HEK293 (cell line): ENCODE results near the gene MACO1.

ENCODE experiments used
- CTCF ChIA-PET: fragments of 350-600 bp; formaldehyde crosslinking; extraction: SDS; loops from one replicate; lab custom pipeline; 2021; ENCODE audit warnings: antibody characterized with exemption; lab: Yijun Ruan, JAX
- POLR2A ChIA-PET: fragments of 300-600 bp; formaldehyde crosslinking; extraction: SDS; loops from one replicate; lab custom pipeline; 2020; ENCODE audit warnings: antibody characterized with exemption, inconsistent platforms; lab: Yijun Ruan, JAX
- H3K27ac ChIP-seq: fragments of 200-500 bp; sonication (Bioruptor generic); 2 replicates; pipeline ENCODE4 v1.5.1; 2014; ENCODE audit warnings: low read depth, low read length, control low read depth, inconsistent platforms; ENCODE audit errors: extremely low read depth
- H3K36me3 ChIP-seq, 2 experiments: fragments of 200-500 bp in 1 of 2; sonication (Bioruptor generic) in 1 of 2; 1 replicate in 1 of 2; 2 replicates in 1 of 2; pipeline ENCODE4 v1.5.1; 2014 to 2017; ENCODE audit warnings: inconsistent platforms in 2 of 2, low read length in 2 of 2; ENCODE audit not compliant: control insufficient read depth in 2 of 2, insufficient read depth in 1 of 2
- H3K4me1 ChIP-seq: fragments of 200-500 bp; sonication (Bioruptor generic); 2 replicates; pipeline ENCODE4 v1.5.1; 2014; ENCODE audit warnings: mild to moderate bottlenecking, low read length, inconsistent platforms; ENCODE audit not compliant: control insufficient read depth, insufficient read depth
- H3K4me3 ChIP-seq: 2 replicates; pipeline ENCODE4 v1.5.1; 2011; ENCODE audit warnings: low read depth, mild to moderate bottlenecking, control low read depth, low read length, moderate library complexity
- H3K9me3 ChIP-seq: fragments of 200-500 bp; sonication (Bioruptor generic); 2 replicates; pipeline ENCODE4 v1.5.1; 2014; ENCODE audit warnings: low read depth, low read length, inconsistent platforms; ENCODE audit not compliant: control insufficient read depth, insufficient read depth
- MZF1 ChIP-seq: fragments of 450-650 bp; formaldehyde crosslinking; IDR thresholded peaks from 2 replicates; pipeline ENCODE4 v1.5.1; 2017; ENCODE audit warnings: missing biosample characterization, missing genetic modification characterization, borderline replicate concordance
- SP7 ChIP-seq: fragments of 450-650 bp; formaldehyde crosslinking; IDR thresholded peaks from 2 replicates; pipeline ENCODE4 v1.5.1; 2016; ENCODE audit warnings: missing biosample characterization, missing genetic modification characterization
- YY2 ChIP-seq: fragments of 450-650 bp; formaldehyde crosslinking; IDR thresholded peaks from 2 replicates; pipeline ENCODE4 v1.5.1; 2016; ENCODE audit warnings: missing biosample characterization, missing genetic modification characterization
- ZBTB1 ChIP-seq: fragments of 450-650 bp; formaldehyde crosslinking; IDR thresholded peaks from 2 replicates; pipeline ENCODE4 v1.5.1; 2016; ENCODE audit warnings: missing biosample characterization, missing genetic modification characterization
- ZBTB17 ChIP-seq: fragments of 450-650 bp; formaldehyde crosslinking; IDR thresholded peaks from 2 replicates; pipeline ENCODE4 v1.5.1; 2016; ENCODE audit warnings: missing biosample characterization, missing genetic modification characterization
- ZNF140 ChIP-seq: fragments of 450-650 bp; formaldehyde crosslinking; IDR thresholded peaks from 2 replicates; pipeline ENCODE4 v1.5.1; 2016; ENCODE audit warnings: missing biosample characterization, missing genetic modification characterization
- ZNF184 ChIP-seq: fragments of 450-650 bp; IDR thresholded peaks from 2 replicates; pipeline ENCODE4 v1.5.1; 2018; ENCODE audit warnings: missing biosample characterization, mild to moderate bottlenecking, missing genetic modification characterization
- ZNF211 ChIP-seq: fragments of 450-650 bp; formaldehyde crosslinking; IDR thresholded peaks from 2 replicates; pipeline ENCODE4 v1.5.1; 2016; ENCODE audit warnings: low read depth, missing biosample characterization, missing genetic modification characterization
- ZNF214 ChIP-seq: fragments of 450-650 bp; formaldehyde crosslinking; IDR thresholded peaks from 2 replicates; pipeline ENCODE4 v1.5.1; 2017; ENCODE audit warnings: missing biosample characterization, mild to moderate bottlenecking, missing genetic modification characterization, borderline replicate concordance
- ZNF266 ChIP-seq: fragments of 450-650 bp; formaldehyde crosslinking; IDR thresholded peaks from 2 replicates; pipeline ENCODE4 v1.5.1; 2016; ENCODE audit warnings: missing biosample characterization, missing genetic modification characterization, low read depth
- ZNF292 ChIP-seq: fragments of 450-650 bp; formaldehyde crosslinking; IDR thresholded peaks from 2 replicates; pipeline ENCODE4 v1.5.1; 2016; ENCODE audit warnings: low read depth, missing biosample characterization, missing genetic modification characterization, borderline replicate concordance
- ZNF354C ChIP-seq: fragments of 450-650 bp; formaldehyde crosslinking; IDR thresholded peaks from 2 replicates; pipeline ENCODE4 v1.5.1; 2016; ENCODE audit warnings: missing biosample characterization, missing genetic modification characterization, low read depth, borderline replicate concordance
- ZNF560 ChIP-seq: fragments of 450-650 bp; formaldehyde crosslinking; IDR thresholded peaks from 2 replicates; pipeline ENCODE4 v1.5.1; 2017; ENCODE audit warnings: missing biosample characterization, missing genetic modification characterization, borderline replicate concordance
- ZNF585B ChIP-seq: fragments of 450-650 bp; formaldehyde crosslinking; IDR thresholded peaks from 2 replicates; pipeline ENCODE4 v1.5.1; 2016; ENCODE audit warnings: missing biosample characterization, missing genetic modification characterization
- ZNF660 ChIP-seq: fragments of 450-650 bp; IDR thresholded peaks from 2 replicates; pipeline ENCODE4 v1.5.1; 2018; ENCODE audit warnings: missing biosample characterization, mild to moderate bottlenecking, missing genetic modification characterization
- ZNF677 ChIP-seq: fragments of 450-650 bp; IDR thresholded peaks from 2 replicates; pipeline ENCODE4 v1.5.0; 2018; ENCODE audit warnings: missing biosample characterization, mild to moderate bottlenecking, missing genetic modification characterization, moderate library complexity
- ZNF76 ChIP-seq: fragments of 450-650 bp; formaldehyde crosslinking; IDR thresholded peaks from 2 replicates; pipeline ENCODE4; 2016; ENCODE audit warnings: low read depth, missing biosample characterization, missing genetic modification characterization, borderline replicate concordance
- ZNF768 ChIP-seq: fragments of 450-650 bp; formaldehyde crosslinking; IDR thresholded peaks from 2 replicates; pipeline ENCODE4 v1.5.1; 2018; ENCODE audit warnings: missing biosample characterization, mild to moderate bottlenecking, missing genetic modification characterization
- ZSCAN23 ChIP-seq: fragments of 450-650 bp; formaldehyde crosslinking; IDR thresholded peaks from 2 replicates; pipeline ENCODE4 v1.5.1; 2016; ENCODE audit warnings: missing biosample characterization, missing genetic modification characterization
- TF ChIP-seq, protein P1 (sequence below): fragments of 450-650 bp; formaldehyde crosslinking; IDR thresholded peaks from 2 replicates; pipeline ENCODE4 v1.5.1; 2016; ENCODE audit warnings: missing biosample characterization, missing genetic modification characterization
- TF ChIP-seq, protein P2 (sequence below): fragments of 450-650 bp; formaldehyde crosslinking; IDR thresholded peaks from 2 replicates; pipeline ENCODE4; 2016; ENCODE audit warnings: missing biosample characterization, missing genetic modification characterization

Gene MACO1

DNA sequence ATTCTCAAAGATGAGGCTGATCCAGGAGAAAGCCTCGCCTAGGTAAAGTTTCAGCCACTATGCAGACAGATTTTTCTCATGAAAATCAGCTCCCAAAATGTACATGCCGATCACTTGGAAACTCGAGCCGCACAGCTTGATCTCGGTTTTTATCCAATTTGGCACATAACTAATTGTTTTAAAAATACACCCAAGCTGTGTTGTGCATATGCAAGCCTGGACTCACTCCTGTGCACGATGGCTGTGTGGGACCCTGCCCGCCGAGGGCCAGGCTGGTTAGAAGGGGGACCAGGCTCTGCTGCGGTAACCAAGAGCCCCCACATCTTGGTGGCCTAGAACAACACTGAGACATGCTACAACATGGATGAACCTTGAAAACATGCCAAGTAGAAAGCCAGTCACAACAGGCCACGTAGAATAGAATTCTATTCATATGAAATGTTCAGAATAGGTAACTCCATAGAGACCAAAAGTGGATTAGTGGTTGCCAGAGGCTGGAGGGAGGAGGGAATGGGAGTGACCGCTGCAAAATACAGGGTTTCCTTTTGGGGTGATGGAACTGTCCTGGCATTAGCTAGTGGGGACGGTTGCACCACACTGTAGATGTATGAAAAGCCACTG is 96.6 kb downstream of the MACO1 start:
- TF ChIP-seq ZNF184 (tag by site-specific recombination) (no peak), YY2 (tag by site-specific recombination) (no peak), MZF1 (tag by site-specific recombination) (no peak), ZNF292 (no peak), ZBTB17 (tag by site-specific recombination) (no peak), ZBTB1 (tag by site-specific recombination) (no peak), ZNF211 (tag by site-specific recombination) (no peak), ZNF354C (tag by site-specific recombination) (no peak), ZNF768 (no peak), ZNF677 (tag by site-specific recombination) (no peak), ZNF560 (tag by site-specific recombination) (no peak)
- TF ChIP-seq, protein P1, sequence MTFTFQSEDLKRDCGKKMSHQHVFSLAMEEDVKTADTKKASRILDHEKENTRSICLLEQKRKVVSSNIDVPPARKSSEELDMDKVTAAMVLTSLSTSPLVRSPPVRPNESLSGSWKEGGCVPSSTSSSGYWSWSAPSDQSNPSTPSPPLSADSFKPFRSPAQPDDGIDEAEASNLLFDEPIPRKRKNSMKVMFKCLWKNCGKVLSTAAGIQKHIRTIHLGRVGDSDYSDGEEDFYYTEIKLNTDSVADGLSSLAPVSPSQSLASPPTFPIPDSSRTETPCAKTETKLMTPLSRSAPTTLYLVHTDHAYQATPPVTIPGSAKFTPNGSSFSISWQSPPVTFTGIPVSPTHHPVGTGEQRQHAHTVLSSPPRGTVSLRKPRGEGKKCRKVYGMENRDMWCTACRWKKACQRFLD, result no peak
- TF ChIP-seq, protein P2, sequence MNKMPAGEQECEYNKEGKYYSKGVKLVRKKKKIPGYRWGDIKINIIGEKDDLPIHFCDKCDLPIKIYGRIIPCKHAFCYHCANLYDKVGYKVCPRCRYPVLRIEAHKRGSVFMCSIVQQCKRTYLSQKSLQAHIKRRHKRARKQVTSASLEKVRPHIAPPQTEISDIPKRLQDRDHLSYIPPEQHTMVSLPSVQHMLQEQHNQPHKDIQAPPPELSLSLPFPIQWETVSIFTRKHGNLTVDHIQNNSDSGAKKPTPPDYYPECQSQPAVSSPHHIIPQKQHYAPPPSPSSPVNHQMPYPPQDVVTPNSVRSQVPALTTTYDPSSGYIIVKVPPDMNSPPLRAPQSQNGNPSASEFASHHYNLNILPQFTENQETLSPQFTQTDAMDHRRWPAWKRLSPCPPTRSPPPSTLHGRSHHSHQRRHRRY, result no peak
- TF ChIP-seq, all 188 proteins: peak for 0
- ChIA-PET POLR2A (no interaction called here), CTCF (interaction anchor here (0.7 kb wide), 1 partner anchor 9 kb away, joined by 4 read pairs; no protein-coding TSS in a partner anchor)
- Histone ChIP-seq H3K4me1 (no peaks in the 10 kb centered on the region), H3K36me3 (no peaks in the 10 kb centered on the region), H3K27ac (no peak overlapping the region), H3K4me3 (no peak overlapping the region), H3K9me3 (no peaks in the 10 kb centered on the region)

DNA sequence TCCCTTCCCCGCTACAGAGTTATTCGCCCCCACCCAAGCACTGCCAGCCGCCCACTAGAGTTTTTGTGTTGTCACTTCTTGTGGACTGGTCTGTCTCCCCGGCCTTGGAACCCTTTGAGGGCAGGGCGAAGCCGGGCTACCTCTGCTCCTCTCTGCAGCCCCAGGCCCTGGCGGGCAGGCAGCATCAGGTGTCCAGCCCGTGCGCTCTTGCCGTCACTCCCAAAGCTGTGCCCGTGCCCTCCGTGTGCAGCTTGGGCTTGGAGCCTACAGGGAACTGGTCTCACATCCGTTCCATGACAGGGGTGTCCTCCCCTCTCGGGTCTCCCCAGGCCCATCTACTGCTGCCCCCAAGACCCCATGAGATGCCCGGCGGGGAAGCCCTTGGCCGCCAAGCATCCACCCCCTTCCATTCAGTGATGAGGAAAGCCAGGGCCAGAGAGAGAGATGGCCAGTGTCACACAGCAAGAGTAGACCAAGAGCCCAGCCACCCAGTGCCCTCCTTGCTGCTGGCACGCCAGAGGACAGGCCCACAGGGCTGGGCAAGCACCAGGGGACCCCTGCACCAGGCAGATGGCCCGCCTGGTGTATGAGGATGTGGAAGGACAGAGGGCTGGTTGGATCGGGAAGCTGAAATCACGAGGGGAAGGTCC is 97.4 kb downstream of the MACO1 start:
- POLR2A ChIA-PET, result no interaction called here
- Histone ChIP-seq H3K4me3 (no peak overlapping the region), H3K27ac (no peak overlapping the region), H3K36me3 (no peaks in the 10 kb centered on the region), H3K9me3 (no peaks in the 10 kb centered on the region), H3K4me1 (no peaks in the 10 kb centered on the region)
- TF ChIP-seq, protein P1, result no peak
- TF ChIP-seq ZNF214 (no peak), ZNF660 (tag by site-specific recombination) (no peak), ZNF266 (tag by site-specific recombination) (no peak), SP7 (tag by site-specific recombination) (no peak), ZNF76 (tag by site-specific recombination) (no peak), ZSCAN23 (tag by site-specific recombination) (no peak), ZNF585B (tag by site-specific recombination) (no peak), ZNF140 (tag by site-specific recombination) (no peak)
- CTCF ChIA-PET, result interaction anchor here (0.6 to 1.2 kb wide), 4 partner anchors 7 to 471 kb away, joined by 3 to 4 read pairs (median 3); no protein-coding TSS in a partner anchor
